Liver (tissue), 3 donors: Measurements from ENCODE around the gene UBE2U.

Source experiments
- ATF3 ChIP-seq: IDR thresholded peaks from 2 replicates; pipeline ENCODE4 v1.6.1; 2016; ENCODE audit warnings: antibody characterized with exemption
- CTCF ChIP-seq: fragments of 150-350 bp; IDR thresholded peaks from 2 replicates; pipeline ENCODE4 v1.5.1; 2017; ENCODE audit warnings: improper control_type of control experiment, low read depth, low read length; ENCODE audit not compliant: missing input control
- RXRA ChIP-seq, 2 donors: IDR thresholded peaks; 2 replicates each; pipeline ENCODE4 v1.6.1; 2017 to 2018; ENCODE audit warnings: antibody characterized with exemption in 2 of 2, mild to moderate bottlenecking in 1 of 2
- donor health status: healthy.
- donor health status: healthy.

- TF ChIP-seq ATF3, result no peak
- no peak for TF ChIP-seq RXRA (IDR thresholded peaks at IDR 0.05)
- TF ChIP-seq CTCF, result no peak
These were observed 15.8 kb upstream of the UBE2U start for GRCh38 chr1:64187646-64188045.
